ENCODE results near the gene CLDN19.
"Not testable (repeated sequence)": the region's sequence is repeated elsewhere in the genome, so short reads cannot be mapped to it uniquely, and the experiment has no call there.

CLDN19 gene

GRCh38 chr1:42735056-42735455 lies 5.0 kb downstream of the CLDN19 start:
- Histone ChIP-seq H3K9ac (ENCODE audit: low read length) (no peak overlapping the region), H3K9me3 (ENCODE audit: control insufficient read depth, low read length) (no peaks in the 10 kb centered on the region), H3K4me1 (ENCODE audit: control insufficient read depth, insufficient read depth, low read length) (peaks cover 18% of the 10 kb centered on the region), H3K36me3 (ENCODE audit: control insufficient read depth, insufficient read depth, low read length) (no peaks in the 10 kb centered on the region), H3K27me3 (ENCODE audit: control insufficient read depth, insufficient read depth, low read length) (no peaks in the 10 kb centered on the region), H3K4me3 (ENCODE audit: low read length) (no peak overlapping the region)

- peaks cover 18% of the 10 kb centered on the region for H3K4me1 ChIP-seq (ENCODE audit: control insufficient read depth, insufficient read depth, low read length)
- no peak overlapping the region for H3K4me3 ChIP-seq (ENCODE audit: low read length)
- H3K9ac ChIP-seq (ENCODE audit: low read length) = no peak overlapping the region
- H3K27me3 ChIP-seq (ENCODE audit: control insufficient read depth, insufficient read depth, low read length) = no peaks in the 10 kb centered on the region
- no peaks in the 10 kb centered on the region for H3K36me3 ChIP-seq (ENCODE audit: control insufficient read depth, insufficient read depth, low read length)
- H3K9me3 ChIP-seq (ENCODE audit: control insufficient read depth, low read length) = no peaks in the 10 kb centered on the region
Measured at GRCh38 chr1:42734201-42735035, 5.6 kb downstream of the CLDN19 start.

GRCh38 chr1:42733415-42734200 lies 6.4 kb downstream of the CLDN19 start:
- Histone ChIP-seq H3K9ac (ENCODE audit: low read length) (no peak overlapping the region), H3K36me3 (ENCODE audit: control insufficient read depth, insufficient read depth, low read length) (no peaks in the 10 kb centered on the region), H3K27me3 (ENCODE audit: control insufficient read depth, insufficient read depth, low read length) (no peaks in the 10 kb centered on the region), H3K9me3 (ENCODE audit: control insufficient read depth, low read length) (no peaks in the 10 kb centered on the region), H3K4me3 (ENCODE audit: low read length) (no peak overlapping the region), H3K4me1 (ENCODE audit: control insufficient read depth, insufficient read depth, low read length) (peaks cover 18% of the 10 kb centered on the region)

GRCh38 chr1:42732126-42732680 lies 7.8 kb downstream of the CLDN19 start:
- Histone ChIP-seq H3K4me1 (ENCODE audit: control insufficient read depth, insufficient read depth, low read length) (peaks cover 18% of the 10 kb centered on the region), H3K4me3 (ENCODE audit: low read length) (no peak overlapping the region), H3K27me3 (ENCODE audit: control insufficient read depth, insufficient read depth, low read length) (no peaks in the 10 kb centered on the region), H3K9ac (ENCODE audit: low read length) (no peak overlapping the region), H3K36me3 (ENCODE audit: control insufficient read depth, insufficient read depth, low read length) (no peaks in the 10 kb centered on the region), H3K9me3 (ENCODE audit: control insufficient read depth, low read length) (no peaks in the 10 kb centered on the region)

GRCh38 chr1:42731585-42731984 lies 8.5 kb downstream of the CLDN19 start:
- Histone ChIP-seq H3K4me1 (ENCODE audit: control insufficient read depth, insufficient read depth, low read length) (peaks cover 13% of the 10 kb centered on the region), H3K4me3 (ENCODE audit: low read length) (no peak overlapping the region), H3K9ac (ENCODE audit: low read length) (no peak overlapping the region), H3K9me3 (ENCODE audit: control insufficient read depth, low read length) (no peaks in the 10 kb centered on the region), H3K36me3 (ENCODE audit: control insufficient read depth, insufficient read depth, low read length) (no peaks in the 10 kb centered on the region), H3K27me3 (ENCODE audit: control insufficient read depth, insufficient read depth, low read length) (no peaks in the 10 kb centered on the region)

- no peaks in the 10 kb centered on the region for H3K27me3 ChIP-seq (ENCODE audit: control insufficient read depth, insufficient read depth, low read length)
- H3K9me3 ChIP-seq (ENCODE audit: control insufficient read depth, low read length) = no peaks in the 10 kb centered on the region
- peaks cover 7% of the 10 kb centered on the region for H3K4me1 ChIP-seq (ENCODE audit: control insufficient read depth, insufficient read depth, low read length)
Measured at GRCh38 chr1:42730988-42731387, 9.0 kb downstream of the CLDN19 start.

GRCh38 chr1:42730002-42730401 lies 10.0 kb downstream of the CLDN19 start:
- Histone ChIP-seq H3K9ac (ENCODE audit: low read length) (no peak overlapping the region), H3K36me3 (ENCODE audit: control insufficient read depth, insufficient read depth, low read length) (no peaks in the 10 kb centered on the region), H3K27me3 (ENCODE audit: control insufficient read depth, insufficient read depth, low read length) (no peaks in the 10 kb centered on the region), H3K4me3 (ENCODE audit: low read length) (no peak overlapping the region), H3K9me3 (ENCODE audit: control insufficient read depth, low read length) (no peaks in the 10 kb centered on the region), H3K4me1 (ENCODE audit: control insufficient read depth, insufficient read depth, low read length) (no peaks in the 10 kb centered on the region)

More at GRCh38 chr1:42730988-42731387, 9.0 kb downstream of the CLDN19 start:
- Histone ChIP-seq H3K9ac (ENCODE audit: low read length) (no peak overlapping the region), H3K36me3 (ENCODE audit: control insufficient read depth, insufficient read depth, low read length) (no peaks in the 10 kb centered on the region), H3K4me3 (ENCODE audit: low read length) (no peak overlapping the region)

- H3K9me3 ChIP-seq (ENCODE audit: control insufficient read depth, low read length); H3K9ac ChIP-seq (ENCODE audit: low read length); H3K36me3 ChIP-seq (ENCODE audit: control insufficient read depth, insufficient read depth, low read length); H3K27me3 ChIP-seq (ENCODE audit: control insufficient read depth, insufficient read depth, low read length); H3K4me3 ChIP-seq (ENCODE audit: low read length); H3K4me1 ChIP-seq (ENCODE audit: control insufficient read depth, insufficient read depth, low read length): not testable (repeated sequence)
Measured at GRCh38 chr1:42725820-42726219, 14.2 kb downstream of the CLDN19 start.

- H3K4me1 ChIP-seq (ENCODE audit: control insufficient read depth, insufficient read depth, low read length) = peaks cover 4% of the 10 kb centered on the region
- no peaks in the 10 kb centered on the region for H3K27me3 ChIP-seq (ENCODE audit: control insufficient read depth, insufficient read depth, low read length)
- no peaks in the 10 kb centered on the region for H3K36me3 ChIP-seq (ENCODE audit: control insufficient read depth, insufficient read depth, low read length)
- H3K9ac ChIP-seq (ENCODE audit: low read length) = no peak overlapping the region
- no peaks in the 10 kb centered on the region for H3K9me3 ChIP-seq (ENCODE audit: control insufficient read depth, low read length)
- H3K4me3 ChIP-seq (ENCODE audit: low read length) = no peak overlapping the region
Measured at GRCh38 chr1:42723511-42723910, 16.5 kb downstream of the CLDN19 start.

GRCh38 chr1:42722403-42722802 lies 17.6 kb downstream of the CLDN19 start:
- H3K4me3 ChIP-seq (ENCODE audit: low read length); H3K36me3 ChIP-seq (ENCODE audit: control insufficient read depth, insufficient read depth, low read length); H3K9ac ChIP-seq (ENCODE audit: low read length); H3K9me3 ChIP-seq (ENCODE audit: control insufficient read depth, low read length); H3K4me1 ChIP-seq (ENCODE audit: control insufficient read depth, insufficient read depth, low read length); H3K27me3 ChIP-seq (ENCODE audit: control insufficient read depth, insufficient read depth, low read length): not testable (repeated sequence)

- Histone ChIP-seq H3K36me3 (ENCODE audit: control insufficient read depth, insufficient read depth, low read length) (no peaks in the 10 kb centered on the region), H3K4me1 (ENCODE audit: control insufficient read depth, insufficient read depth, low read length) (peaks cover 4% of the 10 kb centered on the region), H3K9ac (ENCODE audit: low read length) (no peak overlapping the region), H3K27me3 (ENCODE audit: control insufficient read depth, insufficient read depth, low read length) (no peaks in the 10 kb centered on the region), H3K4me3 (ENCODE audit: low read length) (no peak overlapping the region), H3K9me3 (ENCODE audit: control insufficient read depth, low read length) (no peaks in the 10 kb centered on the region)
Measured at GRCh38 chr1:42721926-42722325, 18.1 kb downstream of the CLDN19 start.

- Histone ChIP-seq H3K4me3 (ENCODE audit: low read length) (no peak overlapping the region), H3K27me3 (ENCODE audit: control insufficient read depth, insufficient read depth, low read length) (no peaks in the 10 kb centered on the region), H3K9me3 (ENCODE audit: control insufficient read depth, low read length) (no peaks in the 10 kb centered on the region), H3K4me1 (ENCODE audit: control insufficient read depth, insufficient read depth, low read length) (peaks cover 4% of the 10 kb centered on the region), H3K9ac (ENCODE audit: low read length) (no peak overlapping the region), H3K36me3 (ENCODE audit: control insufficient read depth, insufficient read depth, low read length) (no peaks in the 10 kb centered on the region)
Measured at GRCh38 chr1:42720868-42721267, 19.2 kb downstream of the CLDN19 start.

Measured in mucosa of stomach (tissue), 1 donor.